ENCODE measurements around the gene WWC2. TPM values are rescaled to one million over a fixed set of nuclear protein-coding genes. Genes with fewer than 3 reads are reported as not detected.

WWC2 gene
- total and polyA plus RNA-seq, 2 donors (not counting 3 experiments of a cell fraction or from before 2014, with no cell fraction given): 12.9 to 52.2 TPM

- intact Hi-C loops (cut with micrococcal nuclease) (loop anchor here (2.0 kb wide), 1 partner anchor 43 kb away; no protein-coding TSS in a partner anchor), dilution Hi-C loops (cut with MboI; ENCODE audit: extremely low pct_ligation_motif_present, low sequenced_read_pairs) (no loop called here)
- H3K27ac ChIP-seq (ENCODE audit: insufficient read depth, low read depth, low read length): no peak overlapping the region
- DNase-seq (ENCODE audit: low read depth, low spot score) (no peak), FAIRE-seq (no peak)
- H3K9ac ChIP-seq (replicated peaks; ENCODE audit: extremely low read depth, insufficient read depth, low read length): no peak overlapping the region
- H4K20me1 ChIP-seq (replicated peaks; ENCODE audit: control insufficient read depth, extremely low read depth, insufficient read depth, low read length): no peaks in the 10 kb centered on the region
- no peak overlapping the region for H2AFZ ChIP-seq (ENCODE audit: low read depth, low read length)
- H3K9me3 ChIP-seq (replicated peaks; ENCODE audit: control insufficient read depth, insufficient read depth, low read length): no peaks in the 10 kb centered on the region
- no peak overlapping the region for H3K4me2 ChIP-seq (ENCODE audit: insufficient read depth, low read length)
- TF ChIP-seq FOS (IDR thresholded peaks at IDR 0.05; ENCODE audit: borderline replicate concordance, insufficient read depth, low read length) (no peak), POLR2AphosphoS5 (IDR thresholded peaks at IDR 0.05; ENCODE audit: insufficient read depth, low read depth, low read length) (no peak), POLR2A (IDR thresholded peaks at IDR 0.05; ENCODE audit: low read depth, low read length) (no peak), JUN (IDR thresholded peaks at IDR 0.05; ENCODE audit: borderline replicate concordance, insufficient read depth, insufficient read length, low read depth) (no peak), CTCF (IDR thresholded peaks at IDR 0.05; ENCODE audit: extremely low read depth in 1 of 2, insufficient read depth in 1 of 2, low read depth in 1 of 2, low read length in 2 of 2) (no peak), EZH2 (IDR thresholded peaks at IDR 0.05; ENCODE audit: borderline replicate concordance, low read depth, low read length, severe bottlenecking) (no peak)
- ChIA-PET POLR2A (no interaction called here), CTCF (interaction anchor here (1.0 to 3.7 kb wide), 5 partner anchors 10 to 158 kb away, joined by 3 to 30 read pairs (median 4); no protein-coding TSS in a partner anchor)
- peaks cover 19% of the 10 kb centered on the region for H3K4me1 ChIP-seq (ENCODE audit: control insufficient read depth, extremely low read depth, insufficient read depth, low read length)
- H3K36me3 ChIP-seq (ENCODE audit: control insufficient read depth in 2 of 2, extremely low read depth in 1 of 2, insufficient read depth in 2 of 2, low read length in 2 of 2): no peaks in the 10 kb centered on the region
- peaks cover 74% of the 10 kb centered on the region for H3K79me2 ChIP-seq (ENCODE audit: control insufficient read depth, insufficient read depth, low read length)
- H3K9me1 ChIP-seq (replicated peaks; ENCODE audit: control insufficient read depth, extremely low read depth, insufficient read depth, low read length): no peaks in the 10 kb centered on the region
- BruUV-seq (replicated peaks): no TSS peak
- H3K27me3 ChIP-seq (ENCODE audit: control insufficient read depth in 2 of 2, insufficient read depth in 2 of 2, low read length in 2 of 2): no peaks in the 10 kb centered on the region
- H3K4me3 ChIP-seq (replicated peaks in 1 of 3; ENCODE audit: insufficient read depth in 1 of 3, low read depth in 1 of 3, low read length in 3 of 3): no peak overlapping the region
These were observed 3.0 kb downstream of the WWC2 start for GRCh38 chr4:183101956-183102480.

All from endothelial cell of umbilical vein (primary cell).